Hematopoietic multipotent progenitor cell treated with erythropoietin and hydrocortisone succinate and interleukin-3 and kit ligand, for 15 days (in vitro differentiated cells): ENCODE results near the gene PRR35.
"Not testable (repeated sequence)": the region's sequence is repeated elsewhere in the genome, so short reads cannot be mapped to it uniquely, and the experiment has no call there.

Source experiments
- DNase-seq: peaks from one replicate; pipeline ENCODE4 v3.0.0-alpha.2; 2015; ENCODE audit warnings: low spot score

The PRR35 gene

GRCh38 chr16:593807-594206 is 33.6 kb downstream of the PRR35 start:
- no peak for DNase-seq

GRCh38 chr16:595094-595528 is 34.9 kb downstream of the PRR35 start:
- DNase-seq, result no peak

- no peak for DNase-seq
These were observed 35.9 kb downstream of the PRR35 start for GRCh38 chr16:595942-596735.

GRCh38 chr16:596736-597060 is 36.5 kb downstream of the PRR35 start:
- no peak for DNase-seq

GRCh38 chr16:597655-598054 is 37.5 kb downstream of the PRR35 start:
- not testable (repeated sequence) for DNase-seq

GRCh38 chr16:598823-599739 is 38.9 kb downstream of the PRR35 start:
- no peak for DNase-seq

GRCh38 chr16:600781-601180 is 40.6 kb downstream of the PRR35 start:
- peak; percentile 24 for DNase-seq

- DNase-seq, result no peak
These were observed 43.7 kb downstream of the PRR35 start for GRCh38 chr16:603933-604332.

GRCh38 chr16:606656-607307 is 46.6 kb downstream of the PRR35 start:
- no peak for DNase-seq

GRCh38 chr16:608019-608418 is 47.8 kb downstream of the PRR35 start:
- no peak for DNase-seq

GRCh38 chr16:609316-609715 is 49.1 kb downstream of the PRR35 start:
- DNase-seq, result no peak

- DNase-seq, result no peak
These were observed 49.8 kb downstream of the PRR35 start for GRCh38 chr16:609984-610383.

GRCh38 chr16:610513-611381 is 50.6 kb downstream of the PRR35 start:
- peak; percentile 56 for DNase-seq

GRCh38 chr16:615122-615521 is 54.9 kb downstream of the PRR35 start:
- no peak for DNase-seq
